Measurements from ENCODE around the gene B4GAT1.

B4GAT1 gene

DNA sequence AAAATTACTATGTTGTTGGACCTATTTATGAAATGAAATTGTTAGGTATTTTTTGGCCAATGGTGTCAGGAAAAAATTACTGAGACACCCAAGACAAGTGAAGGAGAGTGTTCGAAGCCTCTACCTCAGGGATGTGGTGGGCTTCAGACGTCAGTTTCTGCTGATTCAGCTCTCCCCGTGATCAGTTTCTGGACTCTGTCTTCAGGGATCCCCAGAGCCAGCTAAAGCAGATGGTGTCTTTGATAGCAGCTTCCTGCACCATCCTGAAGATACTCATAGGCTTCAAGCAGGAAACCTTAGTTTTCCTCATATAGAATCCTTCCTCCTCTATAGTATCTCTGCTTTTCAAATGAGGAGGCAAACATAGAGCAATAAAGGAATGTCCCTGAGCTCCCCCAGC is 38.0 kb downstream of the B4GAT1 start:
- DNase-seq (ENCODE audit: low read depth in 2 of 2), result no peak

DNA sequence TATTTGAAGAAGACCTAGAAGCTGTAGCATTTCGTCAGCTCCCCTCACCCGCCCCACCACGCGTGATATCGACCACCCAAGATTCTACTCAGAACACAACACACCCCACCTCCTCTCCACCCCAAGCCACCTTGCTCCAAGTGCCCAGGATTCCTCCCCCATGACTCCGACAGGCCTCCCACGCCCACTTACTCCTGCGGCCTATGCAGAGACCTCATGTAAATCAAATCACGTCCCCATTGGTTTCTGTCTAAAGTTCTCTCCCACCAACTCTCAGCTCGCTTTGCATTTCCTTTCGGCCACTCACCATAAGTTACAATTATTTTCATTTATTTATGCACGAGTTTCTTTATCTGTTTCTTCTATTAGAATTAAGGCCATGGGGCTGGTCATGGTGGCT is 44.8 kb downstream of the B4GAT1 start:
- no peak for DNase-seq (ENCODE audit: low read depth in 2 of 2)

DNA sequence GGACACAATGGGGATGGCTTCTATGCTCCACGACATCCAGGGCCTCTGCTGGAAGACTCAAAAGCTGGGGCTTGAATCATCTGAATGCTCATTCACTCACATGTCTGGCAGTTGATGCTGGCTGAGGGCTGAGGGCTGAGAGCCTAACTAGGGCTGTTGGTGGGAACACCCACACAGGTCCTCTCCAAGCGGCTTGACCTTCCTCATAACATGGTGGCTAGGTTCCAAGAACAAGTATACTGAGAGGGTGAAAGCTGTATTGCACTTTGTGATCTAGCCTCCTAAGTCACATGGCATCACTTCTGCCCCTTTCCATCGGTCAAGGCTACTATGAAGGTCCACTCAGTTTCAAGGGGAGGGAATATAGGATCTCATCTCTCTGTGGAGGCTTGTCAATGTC is 48.2 kb downstream of the B4GAT1 start:
- no peak for DNase-seq (ENCODE audit: low read depth in 2 of 2)

DNA sequence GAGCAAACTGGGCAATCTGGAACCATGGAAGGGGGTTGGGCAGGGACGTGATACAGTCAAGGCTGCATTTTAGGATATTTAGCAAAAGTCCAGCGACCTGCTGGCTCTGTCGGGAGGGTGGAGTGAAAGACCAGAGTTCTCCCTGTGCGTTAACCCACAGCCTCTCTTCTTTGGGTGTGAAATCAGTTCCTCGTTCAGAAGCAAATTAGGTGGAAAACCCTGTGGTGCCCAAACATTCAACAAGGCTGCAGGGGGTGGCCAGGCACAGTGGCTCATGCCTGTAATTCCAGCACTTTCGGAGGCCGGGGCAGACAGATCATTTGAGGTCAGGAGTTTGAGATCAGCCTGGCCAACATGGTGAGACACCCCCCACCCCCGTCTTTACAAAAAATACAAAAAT is 49.8 kb downstream of the B4GAT1 start:
- no peak for DNase-seq (ENCODE audit: low read depth in 2 of 2)
